HepG2 (cell line): ENCODE data around the gene ANKRD10. TPM values are rescaled to one million over a fixed set of nuclear protein-coding genes. Genes with fewer than 3 reads are reported as not detected.

ENCODE experiments used
- HHEX ChIP-seq: IDR thresholded peaks from 2 replicates; pipeline ENCODE4 v1.6.1; 2016; ENCODE audit warnings: control low read depth
- MAF1 ChIP-seq: sonication (generic); formaldehyde crosslinking; IDR thresholded peaks from 2 replicates; pipeline ENCODE4 v1.5.0; 2020; ENCODE audit warnings: missing genetic modification reagents, borderline replicate concordance
- MIER2 ChIP-seq: IDR thresholded peaks from 2 replicates; pipeline ENCODE4 v1.6.1; 2016; ENCODE audit warnings: missing biosample characterization, missing genetic modification reagents
- NR2F6 ChIP-seq, 2 experiments: IDR thresholded peaks; 2 replicates each; pipeline ENCODE4 v1.6.1; 2016; ENCODE audit warnings: antibody characterized with exemption in 1 of 2, mild to moderate bottlenecking in 1 of 2
- NR3C1 ChIP-seq: sonication (generic); formaldehyde crosslinking; IDR thresholded peaks from 2 replicates; pipeline ENCODE4 v1.4.0; 2020; ENCODE audit warnings: missing genetic modification reagents
- PBX2 ChIP-seq: IDR thresholded peaks from 2 replicates; pipeline ENCODE4 v1.6.1; 2016; ENCODE audit warnings: control low read depth
- PLRG1 ChIP-seq: fragments of 450-650 bp; conservative IDR thresholded peaks from 2 replicates; pipeline ENCODE4 v1.6.1; 2016
- RFX1 ChIP-seq: fragments of 450-650 bp; IDR thresholded peaks from 2 replicates; pipeline ENCODE4 v1.6.1; 2017
- SMAD9 ChIP-seq: sonication (generic); formaldehyde crosslinking; IDR thresholded peaks from 2 replicates; pipeline ENCODE4 v1.5.1; 2020; ENCODE audit warnings: mild to moderate bottlenecking, missing genetic modification reagents
- SOX13 ChIP-seq, 3 experiments: fragments of 450-650 bp in 1 of 3; sonication (generic) in 1 of 3; formaldehyde crosslinking in 1 of 3; IDR thresholded peaks in 2 of 3; conservative IDR thresholded peaks in 1 of 3; 2 replicates each; pipeline versions ENCODE4 v1.5.0 to v1.6.1; 2016 to 2020; ENCODE audit warnings: antibody characterized with exemption in 1 of 3, mild to moderate bottlenecking in 1 of 3, missing compliant biosample characterization in 1 of 3, missing genetic modification reagents in 1 of 3, moderate library complexity in 1 of 3
- SOX5 ChIP-seq: IDR thresholded peaks from 2 replicates; pipeline ENCODE4 v1.6.1; 2016; ENCODE audit warnings: borderline replicate concordance
- SRY ChIP-seq: sonication (generic); formaldehyde crosslinking; IDR thresholded peaks from 2 replicates; pipeline ENCODE4 v1.8.0; 2022; ENCODE audit warnings: mild to moderate bottlenecking, missing genetic modification reagents
- TEAD2 ChIP-seq: sonication (generic); formaldehyde crosslinking; IDR thresholded peaks from 2 replicates; pipeline ENCODE4 v1.9.0; 2021; ENCODE audit warnings: missing genetic modification reagents
- ZNF207 ChIP-seq: fragments of 450-650 bp; IDR thresholded peaks from 2 replicates; pipeline ENCODE4 v1.6.1; 2016; ENCODE audit warnings: antibody characterized with exemption, borderline replicate concordance
- ZNF318 ChIP-seq: sonication (generic); formaldehyde crosslinking; IDR thresholded peaks from 2 replicates; pipeline ENCODE4 v1.4.0; 2020; ENCODE audit warnings: mild to moderate bottlenecking, missing genetic modification reagents
- ZNF598 ChIP-seq: sonication (generic); formaldehyde crosslinking; IDR thresholded peaks from 2 replicates; pipeline ENCODE4 v1.5.1; 2020; ENCODE audit warnings: mild to moderate bottlenecking, missing genetic modification reagents, borderline replicate concordance
- ZNF777 ChIP-seq: sonication (generic); formaldehyde crosslinking; IDR thresholded peaks from 2 replicates; pipeline ENCODE4 v1.4.0; 2020; ENCODE audit warnings: missing genetic modification reagents
- ZSCAN29 ChIP-seq: sonication (generic); formaldehyde crosslinking; conservative IDR thresholded peaks from 2 replicates; pipeline ENCODE4 v1.4.0; 2020; ENCODE audit warnings: mild to moderate bottlenecking, missing genetic modification reagents
- polyA plus RNA-seq, 8 experiments: library from polyadenylated mRNA; depleted of rRNA in 3 of 8; stranded (reverse) in 7 of 8; unstranded in 1 of 8; fragments of >200 nt; fragmentation: Illumina TruSeq in 4 of 8; extraction: Trizol in 4 of 8; gene quantifications; 2 replicates each; pipeline versions ENCODE4 v1.2.1 to v1.2.3, GENCODE V29; 2011 to 2016; ENCODE audit warnings: low read depth in 4 of 8, missing spikeins in 1 of 8, mixed read lengths in 1 of 8; ENCODE audit not compliant: insufficient read depth in 1 of 8
- total RNA-seq, 5 experiments: library from RNA; depleted of rRNA; stranded (reverse); fragments of >200 nt; fragmentation: Illumina TruSeq; extraction: Trizol; gene quantifications; 2 replicates each; pipeline ENCODE4 v1.2.3, GENCODE V29; 2016; ENCODE audit warnings: low read depth in 1 of 5

The ANKRD10 gene
- total and polyA plus RNA-seq, 2 of the 13 experiments (the other 11 are each of a cell fraction or from before 2014, with no cell fraction given), result 108 to 115 TPM

GRCh38 chr13:110914331-110915056, 375 bp downstream of the ANKRD10 start (continued):
- TF ChIP-seq ZNF318 (CRISPR knock-in tag) (no peak), ZSCAN29 (CRISPR knock-in tag) (no peak), RFX1 (no peak), ZNF777 (CRISPR knock-in tag) (peak; percentile 89), PBX2 (CRISPR knock-in tag) (no peak), TEAD2 (no peak), HHEX (CRISPR knock-in tag) (no peak), SRY (CRISPR knock-in tag) (peak; percentile 69), NR2F6 (IDR thresholded peaks at IDR 0.05) (no peak), NR2F6 (CRISPR knock-in tag; IDR thresholded peaks at IDR 0.05) (no peak), SOX5 (CRISPR knock-in tag) (no peak; the same call in 1 of the 2 replicates), MAF1 (CRISPR knock-in tag) (no peak), ZNF207 (no peak), NR3C1 (CRISPR knock-in tag) (no peak), SOX13 (IDR thresholded peaks at IDR 0.05) (no peak), SOX13 (CRISPR knock-in tag; conservative IDR thresholded peaks at IDR 0.05 in 1 of 2, IDR thresholded peaks at IDR 0.05 in 1 of 2) (no peak), MIER2 (CRISPR knock-in tag) (no peak), ZNF598 (0 out of 2 replicates have a peak, but pooled peaks have one; percentile 64), SMAD9 (0 out of 2 replicates have a peak, but pooled peaks have one; percentile 63), PLRG1 (no peak)
